Mucosa of descending colon (tissue), 3 donors: ENCODE measurements around the gene AKR1E2. TPM values are rescaled to one million over a fixed set of nuclear protein-coding genes. Genes with fewer than 3 reads are reported as not detected.

Experiments used
- ATAC-seq: fragments of 200-7000 bp; cut with Tn5 transposase; one replicate; pipeline ENCODE4 v1.9.1; 2020; ENCODE audit warnings: mild to moderate bottlenecking, moderate library complexity
- DNase-seq, 3 donors: peaks; one replicate each; pipeline ENCODE4 v3.0.0-alpha.2; 2020
- H3K36me3 ChIP-seq: fragments of 200-600 bp; one replicate; pipeline ENCODE4 v1.8.0; 2021; ENCODE audit warnings: low read depth, mild to moderate bottlenecking
- H3K4me1 ChIP-seq: fragments of 200-600 bp; one replicate; pipeline ENCODE4 v1.8.0; 2021; ENCODE audit warnings: low read depth, mild to moderate bottlenecking
- H3K4me3 ChIP-seq: fragments of 200-600 bp; one replicate; pipeline ENCODE4 v1.8.0; 2021; ENCODE audit warnings: mild to moderate bottlenecking
- H3K9me3 ChIP-seq: fragments of 200-600 bp; one replicate; pipeline ENCODE4 v1.8.0; 2021; ENCODE audit warnings: mild to moderate bottlenecking
- intact Hi-C, 2 donors: fragments of 100-400 bp; cut with DNase I in 1 of 2; cut with micrococcal nuclease in 1 of 2; formaldehyde crosslinking; loops; one replicate each; pipeline versions ENCODE4 v1.11.0 to v1.11.1; 2022; cut with DNase I, micrococcal nuclease
- total RNA-seq, 3 donors: library from RNA; stranded (reverse); fragmentation: NEBNext Ultra II Directional in 2 of 3; extraction: Animal tissue kit (Norgen Biotek cat#: 25700) in 2 of 3; gene quantifications; one replicate each; pipeline versions ENCODE4 v1.2.1 to v1.2.4, GENCODE V29; 2021 to 2023
- TF ChIP-seq, protein P1 (sequence below): fragments of 200-600 bp; IDR thresholded peaks from one replicate; pipeline ENCODE4 v1.8.0; 2022; ENCODE audit warnings: antibody characterized with exemption, mild to moderate bottlenecking
- donor health status: DM: no; HTN: no; CAD: no; lungs with moderate emphysema.
- donor health status: DM: no; HTN: no; CAD: no.
- donor health status: DM: no; HTN: yes; CAD: no.

AKR1E2 gene
- total RNA-seq, 3 donors from 2014 or later: 6.7 to 20.4 (median 8.0) TPM

DNA sequence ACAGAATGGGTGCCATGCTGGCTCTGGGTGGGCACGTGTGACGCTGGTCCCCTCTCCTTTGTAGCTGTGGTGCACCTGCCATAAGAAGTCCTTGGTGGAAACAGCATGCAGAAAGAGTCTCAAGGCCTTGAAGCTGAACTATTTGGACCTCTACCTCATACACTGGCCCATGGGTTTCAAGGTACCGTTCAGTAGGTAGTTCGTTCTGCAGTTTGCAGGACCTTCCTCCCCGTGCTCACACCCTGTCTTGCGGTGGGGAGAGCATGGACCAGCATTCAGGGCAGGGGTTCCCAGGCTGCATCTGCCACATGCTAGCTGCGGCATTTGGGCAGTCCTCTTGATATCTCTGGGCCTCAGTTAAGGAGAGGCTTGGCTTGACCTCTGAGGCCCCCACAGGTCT is 7.3 kb downstream of the AKR1E2 start:
- Histone ChIP-seq H3K4me1 (no peaks in the 10 kb centered on the region), H3K4me3 (no peak overlapping the region), H3K36me3 (no peaks in the 10 kb centered on the region), H3K9me3 (no peaks in the 10 kb centered on the region)
- no peak for ATAC-seq
- intact Hi-C loops: no loop called here
- no peak for DNase-seq
- TF ChIP-seq, protein P1, sequence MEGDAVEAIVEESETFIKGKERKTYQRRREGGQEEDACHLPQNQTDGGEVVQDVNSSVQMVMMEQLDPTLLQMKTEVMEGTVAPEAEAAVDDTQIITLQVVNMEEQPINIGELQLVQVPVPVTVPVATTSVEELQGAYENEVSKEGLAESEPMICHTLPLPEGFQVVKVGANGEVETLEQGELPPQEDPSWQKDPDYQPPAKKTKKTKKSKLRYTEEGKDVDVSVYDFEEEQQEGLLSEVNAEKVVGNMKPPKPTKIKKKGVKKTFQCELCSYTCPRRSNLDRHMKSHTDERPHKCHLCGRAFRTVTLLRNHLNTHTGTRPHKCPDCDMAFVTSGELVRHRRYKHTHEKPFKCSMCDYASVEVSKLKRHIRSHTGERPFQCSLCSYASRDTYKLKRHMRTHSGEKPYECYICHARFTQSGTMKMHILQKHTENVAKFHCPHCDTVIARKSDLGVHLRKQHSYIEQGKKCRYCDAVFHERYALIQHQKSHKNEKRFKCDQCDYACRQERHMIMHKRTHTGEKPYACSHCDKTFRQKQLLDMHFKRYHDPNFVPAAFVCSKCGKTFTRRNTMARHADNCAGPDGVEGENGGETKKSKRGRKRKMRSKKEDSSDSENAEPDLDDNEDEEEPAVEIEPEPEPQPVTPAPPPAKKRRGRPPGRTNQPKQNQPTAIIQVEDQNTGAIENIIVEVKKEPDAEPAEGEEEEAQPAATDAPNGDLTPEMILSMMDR: no peak

DNA sequence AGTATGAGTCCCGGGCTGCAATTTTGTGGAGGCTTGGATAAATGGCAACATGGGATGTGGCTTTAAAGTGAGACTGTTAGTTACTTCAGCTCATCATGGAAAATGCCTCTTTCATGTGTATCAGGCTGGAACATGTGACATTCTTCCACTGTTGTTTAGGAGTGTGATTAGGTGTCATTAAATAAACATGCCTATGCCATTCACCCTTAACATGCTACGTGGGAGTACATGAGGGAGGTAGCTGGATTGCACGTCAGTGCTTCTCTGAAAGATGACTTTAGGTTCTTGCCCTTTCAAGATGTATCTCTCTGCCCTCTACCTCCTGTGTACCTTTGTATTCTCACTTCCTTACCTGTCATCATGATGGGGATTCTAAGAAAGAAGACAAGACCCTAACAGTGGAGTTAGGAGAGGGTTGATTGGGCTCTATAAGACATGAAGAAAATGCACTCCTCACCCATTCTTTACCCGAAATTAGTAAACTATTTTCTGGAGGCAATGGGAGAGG is 8.9 kb downstream of the AKR1E2 start:
- no peak for ATAC-seq
- H3K9me3 ChIP-seq: no peaks in the 10 kb centered on the region
- H3K4me3 ChIP-seq: no peak overlapping the region
- H3K36me3 ChIP-seq: no peaks in the 10 kb centered on the region
- no peaks in the 10 kb centered on the region for H3K4me1 ChIP-seq
- TF ChIP-seq, protein P1: no peak
- no peak for DNase-seq
- intact Hi-C loops: no loop called here

DNA sequence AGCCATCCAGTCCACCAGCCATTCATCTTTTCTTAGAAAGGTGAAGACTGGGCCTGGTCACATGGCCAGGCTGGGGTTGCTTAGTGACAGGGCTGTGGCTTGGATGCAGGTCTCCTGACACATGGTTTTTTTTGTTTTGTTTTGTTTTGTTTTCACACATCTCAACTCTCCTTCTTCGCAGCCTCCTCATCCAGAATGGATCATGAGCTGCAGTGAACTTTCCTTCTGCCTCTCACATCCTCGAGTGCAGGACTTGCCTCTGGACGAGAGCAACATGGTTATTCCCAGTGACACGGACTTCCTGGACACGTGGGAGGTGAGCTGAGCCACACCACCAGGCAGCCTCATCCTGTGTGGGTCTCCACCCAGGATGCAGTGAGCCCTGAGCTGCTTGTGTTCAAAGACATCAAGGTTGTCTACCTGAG is 9.5 kb downstream of the AKR1E2 start:
- DNase-seq: no peak
- H3K9me3 ChIP-seq: no peaks in the 10 kb centered on the region
- H3K4me3 ChIP-seq: no peak overlapping the region
- TF ChIP-seq, protein P1: no peak
- no peaks in the 10 kb centered on the region for H3K36me3 ChIP-seq
- no peaks in the 10 kb centered on the region for H3K4me1 ChIP-seq
- intact Hi-C loops: no loop called here
- ATAC-seq: no peak

DNA sequence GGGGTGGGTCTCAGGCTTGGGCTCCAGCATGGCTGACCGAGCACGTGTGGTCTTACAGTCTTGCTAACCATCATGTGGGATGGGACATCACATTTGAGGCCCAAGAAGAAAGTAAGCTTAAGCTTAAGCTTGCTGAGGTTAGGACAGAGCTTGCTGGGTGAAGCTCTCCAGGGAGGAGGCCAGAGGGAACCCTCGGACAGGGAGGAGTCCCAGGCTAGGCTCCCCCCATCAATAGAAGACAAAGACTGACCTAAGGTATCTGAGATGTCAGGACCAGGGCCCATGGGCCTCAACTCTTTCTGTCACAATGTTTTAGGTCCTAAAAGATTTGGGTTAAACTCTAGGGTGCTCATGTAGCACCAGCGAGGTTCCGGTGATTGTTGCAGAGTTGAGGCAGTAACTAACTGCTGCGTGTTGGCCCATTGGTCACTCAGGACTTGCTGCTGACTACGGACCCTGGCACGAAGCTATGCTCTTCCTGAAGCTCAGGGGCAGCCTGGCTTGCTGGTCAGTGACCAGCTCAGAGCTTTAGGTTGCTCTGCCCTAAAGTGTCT is 10.5 kb downstream of the AKR1E2 start:
- no peaks in the 10 kb centered on the region for H3K4me1 ChIP-seq
- intact Hi-C loops: no loop called here
- H3K4me3 ChIP-seq: no peak overlapping the region
- no peaks in the 10 kb centered on the region for H3K9me3 ChIP-seq
- TF ChIP-seq, protein P1: no peak
- H3K36me3 ChIP-seq: no peaks in the 10 kb centered on the region
- ATAC-seq (no peak), DNase-seq (no peak)

DNA sequence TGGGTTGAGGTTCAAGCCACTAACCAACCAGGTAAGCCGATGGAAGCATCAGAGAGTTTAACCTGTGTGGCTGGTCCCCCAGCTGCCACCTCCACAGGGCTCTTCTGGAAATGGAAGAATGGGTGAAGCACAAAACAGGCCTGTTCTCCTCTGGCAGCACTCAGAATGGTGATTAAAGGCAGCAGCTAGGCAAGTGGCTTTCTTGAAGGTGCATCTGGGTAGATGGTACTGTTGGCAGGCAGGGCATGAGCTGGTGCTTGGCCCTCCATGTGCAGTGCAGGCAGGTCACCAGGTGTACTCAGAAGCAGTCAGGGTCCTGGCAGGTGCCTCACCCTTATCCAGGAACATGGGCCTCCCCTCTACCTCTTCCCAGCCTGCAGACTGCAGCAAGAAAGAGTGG is 11.5 kb downstream of the AKR1E2 start:
- no peaks in the 10 kb centered on the region for H3K4me1 ChIP-seq
- no peaks in the 10 kb centered on the region for H3K36me3 ChIP-seq
- H3K9me3 ChIP-seq: no peaks in the 10 kb centered on the region
- intact Hi-C loops: no loop called here
- H3K4me3 ChIP-seq: no peak overlapping the region
- DNase-seq (no peak), ATAC-seq (no peak)
- TF ChIP-seq, protein P1: no peak

DNA sequence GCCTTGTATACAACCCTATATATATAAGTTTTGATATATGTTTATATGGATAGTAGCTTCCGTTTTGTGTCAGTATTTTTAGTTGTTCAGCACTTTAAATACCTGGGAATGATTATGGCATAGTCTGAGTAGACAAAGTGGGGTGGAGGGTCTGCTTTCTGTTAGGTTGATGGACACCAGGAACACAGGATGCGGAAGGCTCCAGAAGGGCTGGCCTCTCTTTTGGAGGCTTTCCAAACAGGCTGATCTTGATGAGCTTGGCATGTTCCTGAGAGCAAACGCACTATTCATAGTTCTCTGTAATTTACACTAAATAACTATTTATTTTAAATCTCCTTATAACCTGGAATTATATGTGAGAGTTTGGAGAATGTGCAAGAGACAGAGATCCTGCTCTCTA is 12.7 kb downstream of the AKR1E2 start:
- Histone ChIP-seq H3K4me3 (no peak overlapping the region), H3K4me1 (no peaks in the 10 kb centered on the region), H3K9me3 (no peaks in the 10 kb centered on the region), H3K36me3 (no peaks in the 10 kb centered on the region)
- intact Hi-C loops: no loop called here
- ATAC-seq: no peak
- no peak for DNase-seq
- TF ChIP-seq, protein P1: no peak
